ENCODE results near the gene GOLGA8A. TPM values are rescaled to one million over a fixed set of nuclear protein-coding genes. Genes with fewer than 3 reads are reported as not detected.
"Not testable (repeated sequence)": the region's sequence is repeated elsewhere in the genome, so short reads cannot be mapped to it uniquely, and the experiment has no call there.

GOLGA8A gene
- total RNA-seq, 6 experiments from 2014 or later = 8.8 to 24.3 (median 16.3) TPM

- no peaks in the 10 kb centered on the region for H3K36me3 ChIP-seq
- peak in 1 of 4 donors; percentile 8 for ATAC-seq
- H3K27me3 ChIP-seq = no peaks in the 10 kb centered on the region
- WGBS (ENCODE audit: insufficient coverage, low coverage, low lambda C conversion rate, missing lambda C conversion rate) = 87% methylated on average over 3 of the region's 11 CpGs
- TF ChIP-seq POLR2A (IDR thresholded peaks at IDR 0.05) = no peak
- TF ChIP-seq, protein P1, sequence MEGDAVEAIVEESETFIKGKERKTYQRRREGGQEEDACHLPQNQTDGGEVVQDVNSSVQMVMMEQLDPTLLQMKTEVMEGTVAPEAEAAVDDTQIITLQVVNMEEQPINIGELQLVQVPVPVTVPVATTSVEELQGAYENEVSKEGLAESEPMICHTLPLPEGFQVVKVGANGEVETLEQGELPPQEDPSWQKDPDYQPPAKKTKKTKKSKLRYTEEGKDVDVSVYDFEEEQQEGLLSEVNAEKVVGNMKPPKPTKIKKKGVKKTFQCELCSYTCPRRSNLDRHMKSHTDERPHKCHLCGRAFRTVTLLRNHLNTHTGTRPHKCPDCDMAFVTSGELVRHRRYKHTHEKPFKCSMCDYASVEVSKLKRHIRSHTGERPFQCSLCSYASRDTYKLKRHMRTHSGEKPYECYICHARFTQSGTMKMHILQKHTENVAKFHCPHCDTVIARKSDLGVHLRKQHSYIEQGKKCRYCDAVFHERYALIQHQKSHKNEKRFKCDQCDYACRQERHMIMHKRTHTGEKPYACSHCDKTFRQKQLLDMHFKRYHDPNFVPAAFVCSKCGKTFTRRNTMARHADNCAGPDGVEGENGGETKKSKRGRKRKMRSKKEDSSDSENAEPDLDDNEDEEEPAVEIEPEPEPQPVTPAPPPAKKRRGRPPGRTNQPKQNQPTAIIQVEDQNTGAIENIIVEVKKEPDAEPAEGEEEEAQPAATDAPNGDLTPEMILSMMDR (IDR thresholded peaks at IDR 0.05) = no peak
- H3K27ac ChIP-seq = no peak overlapping the region
- H3K4me3 ChIP-seq = no peak overlapping the region
- DNase-seq = no peak
- intact Hi-C loops (cut with DNase I) = no loop called here
- H3K9me3 ChIP-seq = no peaks in the 10 kb centered on the region
- H3K4me1 ChIP-seq = no peaks in the 10 kb centered on the region
These were observed 1.9 kb downstream of the GOLGA8A start for GRCh38 chr15:34435658-34436057.

DNA sequence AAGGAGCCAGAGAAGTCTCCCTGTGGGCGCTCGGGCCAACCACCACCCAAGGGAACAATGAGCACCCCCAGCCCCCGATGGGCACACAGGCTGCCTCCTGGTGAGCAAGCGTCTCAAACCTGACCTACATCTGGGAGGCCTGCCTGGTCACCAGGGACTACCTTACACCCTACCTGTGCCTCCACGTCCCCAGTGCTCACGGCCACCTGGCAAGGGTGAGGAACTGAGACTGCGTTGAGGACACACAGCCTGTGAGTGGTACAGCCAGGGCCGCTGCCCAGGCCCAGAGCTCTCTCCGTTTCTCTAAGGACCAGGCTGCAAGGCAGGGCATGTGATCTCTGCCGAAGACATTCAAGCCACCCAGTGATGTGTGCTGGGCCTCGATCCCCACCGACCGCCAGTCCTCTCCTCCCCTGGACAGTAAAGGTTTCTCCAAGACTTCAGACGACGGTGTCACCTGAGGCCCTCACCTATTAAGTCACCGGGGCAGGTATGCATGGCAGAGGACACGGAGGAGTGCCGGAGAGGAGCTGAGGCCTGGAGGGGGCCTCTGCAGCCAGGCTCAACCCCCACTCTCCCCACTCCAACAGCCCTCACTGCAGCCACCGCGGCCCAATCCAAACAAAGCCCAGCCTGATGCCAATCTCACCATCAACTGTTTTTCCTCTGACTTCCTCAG lies 2.8 kb downstream of the GOLGA8A start:
- no peak overlapping the region for H3K27ac ChIP-seq
- H3K4me1 ChIP-seq = no peaks in the 10 kb centered on the region
- H3K4me3 ChIP-seq = no peak overlapping the region
- whole genome bisulfite sequencing (ENCODE audit: insufficient coverage, low coverage, low lambda C conversion rate, missing lambda C conversion rate) = 90% methylated on average over 2 of the region's 20 CpGs
- DNase-seq (no peak), ATAC-seq (peak in 1 of 4 donors; percentile 11)
- no peaks in the 10 kb centered on the region for H3K36me3 ChIP-seq
- intact Hi-C loops (cut with DNase I) = no loop called here
- TF ChIP-seq, protein P1 (IDR thresholded peaks at IDR 0.05) = no peak
- no peak for TF ChIP-seq POLR2A (IDR thresholded peaks at IDR 0.05)
- H3K9me3 ChIP-seq = no peaks in the 10 kb centered on the region
- H3K27me3 ChIP-seq = no peaks in the 10 kb centered on the region

- DNase-seq; H3K9me3 ChIP-seq; H3K27ac ChIP-seq; H3K4me1 ChIP-seq; intact Hi-C loops (cut with DNase I); H3K36me3 ChIP-seq; H3K4me3 ChIP-seq; ATAC-seq; H3K27me3 ChIP-seq: not testable (repeated sequence)
- no CpG with 5 or more reads among the region's 11 CpGs for WGBS (ENCODE audit: insufficient coverage, low coverage, low lambda C conversion rate, missing lambda C conversion rate)
These were observed 3.5 kb downstream of the GOLGA8A start for GRCh38 chr15:34433956-34434626.

DNA sequence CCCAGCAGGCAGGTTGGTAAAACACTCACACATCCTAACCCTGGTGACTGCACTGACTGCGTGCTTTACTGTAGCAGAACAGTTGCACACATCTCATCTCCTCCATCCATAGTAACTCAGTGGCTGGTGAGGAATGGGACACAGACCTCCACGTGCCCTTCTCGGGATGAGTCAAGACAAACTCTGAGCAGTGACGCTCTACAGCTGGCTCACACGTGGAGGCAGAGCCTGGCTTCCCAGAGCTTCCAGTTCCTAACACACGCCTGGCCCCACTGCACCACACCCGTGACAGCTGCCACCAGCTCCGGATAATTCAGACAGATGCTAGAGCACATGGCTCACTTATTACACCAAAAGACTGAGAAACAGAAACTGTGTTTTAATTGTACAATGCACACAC lies 7.0 kb downstream of the GOLGA8A start:
- ATAC-seq; DNase-seq; H3K9me3 ChIP-seq; H3K4me1 ChIP-seq; H3K36me3 ChIP-seq; H3K4me3 ChIP-seq; H3K27me3 ChIP-seq; H3K27ac ChIP-seq; intact Hi-C loops (cut with DNase I): not testable (repeated sequence)
- WGBS (ENCODE audit: insufficient coverage, low coverage, low lambda C conversion rate, missing lambda C conversion rate) = no CpG with 5 or more reads among the region's 8 CpGs

DNA sequence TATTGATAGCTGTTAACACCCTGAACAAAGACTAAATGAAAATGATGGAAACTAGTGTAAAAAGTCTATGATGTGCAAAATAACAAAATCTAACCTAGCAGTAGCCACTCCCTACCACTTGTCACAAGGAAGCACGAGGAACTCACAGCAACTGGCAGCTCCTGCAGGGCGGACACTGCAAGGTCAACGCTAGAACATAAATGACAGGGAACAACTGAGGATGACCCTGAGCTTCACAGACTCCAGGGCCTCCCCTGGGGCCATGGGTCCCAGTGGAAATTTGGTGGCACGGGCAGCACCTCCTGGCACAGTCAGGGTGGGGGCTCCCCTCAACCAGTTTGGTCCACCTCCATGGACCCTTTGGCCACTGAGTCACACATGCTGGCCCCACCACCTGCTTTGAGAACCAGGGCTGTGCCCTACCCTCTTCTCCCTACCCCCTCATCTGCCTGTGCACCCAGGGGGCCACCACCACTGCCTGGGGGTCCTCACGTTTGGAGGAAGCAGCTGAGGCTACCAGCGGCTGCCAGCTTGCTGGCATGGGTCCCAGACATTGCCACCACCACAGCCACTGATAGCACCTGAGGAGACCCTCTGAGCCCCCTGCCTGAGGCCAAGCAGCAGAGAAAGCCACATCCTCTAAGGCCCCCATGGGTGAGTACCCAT lies 14.1 kb downstream of the GOLGA8A start:
- H3K4me1 ChIP-seq; H3K4me3 ChIP-seq; H3K27me3 ChIP-seq; H3K36me3 ChIP-seq; H3K27ac ChIP-seq; ATAC-seq; H3K9me3 ChIP-seq; intact Hi-C loops (cut with DNase I): not testable (repeated sequence)
- peak in 1 of 3 donors; percentile 22 for DNase-seq
- no CpG with 5 or more reads among the region's 6 CpGs for WGBS (ENCODE audit: insufficient coverage, low coverage, low lambda C conversion rate, missing lambda C conversion rate)

DNA sequence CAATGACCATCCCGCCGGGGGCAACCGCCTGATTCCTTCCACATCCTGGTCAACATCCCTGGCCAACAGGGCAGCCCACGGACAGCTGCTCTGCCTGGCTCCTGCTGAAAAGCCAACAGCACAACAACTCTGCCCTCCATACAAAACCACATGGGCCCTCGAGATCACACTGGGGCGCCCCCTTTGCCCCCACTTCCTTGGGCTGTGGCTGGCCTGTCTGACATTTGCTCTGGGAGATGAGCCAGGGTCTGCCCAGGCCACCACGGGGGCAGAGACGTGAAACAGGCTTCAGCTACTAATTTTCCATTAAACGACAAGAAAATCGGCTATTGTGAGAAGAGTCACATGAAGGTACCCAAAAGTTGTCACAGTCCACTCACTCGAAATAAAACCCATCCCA lies 16.7 kb downstream of the GOLGA8A start:
- intact Hi-C loops (cut with DNase I); H3K9me3 ChIP-seq; ATAC-seq; H3K36me3 ChIP-seq; H3K4me3 ChIP-seq; H3K27ac ChIP-seq; DNase-seq; H3K27me3 ChIP-seq; H3K4me1 ChIP-seq: not testable (repeated sequence)
- no CpG with 5 or more reads among the region's 11 CpGs for WGBS (ENCODE audit: insufficient coverage, low coverage, low lambda C conversion rate, missing lambda C conversion rate)

DNA sequence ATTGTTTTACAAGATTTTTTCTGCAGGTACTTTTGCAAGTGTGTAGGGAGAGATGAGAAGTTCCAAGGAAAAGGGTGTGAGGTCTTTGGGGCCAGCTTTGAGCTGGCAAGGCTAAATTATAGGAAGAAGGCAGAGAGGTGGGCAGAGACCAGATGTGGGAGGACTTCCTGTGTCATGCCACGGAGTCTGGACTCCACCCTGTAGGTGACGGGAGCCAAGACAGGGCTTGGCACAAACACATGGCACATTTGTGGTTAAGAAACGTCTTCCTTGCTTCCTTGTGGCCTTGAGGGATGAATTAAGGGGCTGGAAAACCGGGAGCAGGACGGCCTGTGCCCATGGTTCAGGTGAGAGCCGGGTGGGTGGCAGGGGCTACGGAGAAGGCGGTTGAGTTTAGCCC lies 19.2 kb downstream of the GOLGA8A start:
- H3K9me3 ChIP-seq; H3K36me3 ChIP-seq; H3K4me3 ChIP-seq; H3K4me1 ChIP-seq; H3K27me3 ChIP-seq; intact Hi-C loops (cut with DNase I); ATAC-seq; H3K27ac ChIP-seq: not testable (repeated sequence)
- DNase-seq = peak in 1 of 3 donors; percentile 22
- no CpG with 5 or more reads among the region's 8 CpGs for WGBS (ENCODE audit: insufficient coverage, low coverage, low lambda C conversion rate, missing lambda C conversion rate)

DNA sequence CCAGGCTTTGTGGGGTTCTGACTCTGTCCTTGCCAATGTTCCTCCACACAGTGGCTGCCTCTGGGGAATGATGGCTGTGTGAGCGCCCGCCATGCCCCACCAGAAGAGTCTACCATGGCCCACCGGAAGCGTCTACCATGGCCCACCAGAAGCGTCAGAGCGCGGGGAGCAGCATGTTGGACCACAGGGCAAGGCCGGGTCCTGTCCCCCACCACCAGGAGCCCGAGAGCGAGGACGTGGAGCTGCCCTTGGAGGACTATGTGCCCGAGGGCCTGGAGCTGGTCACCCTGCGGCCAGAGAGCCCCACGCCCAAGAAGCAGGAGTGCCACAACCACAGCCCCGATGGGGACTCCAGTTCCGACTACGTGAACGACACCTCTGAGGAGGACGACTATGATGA lies 28.1 kb downstream of the GOLGA8A start:
- intact Hi-C loops (cut with DNase I) = not testable (repeated sequence)

GRCh38 chr15:34408973-34409372 lies 28.6 kb downstream of the GOLGA8A start:
- ATAC-seq; H3K9me3 ChIP-seq; H3K4me3 ChIP-seq; intact Hi-C loops (cut with DNase I); DNase-seq; H3K4me1 ChIP-seq; H3K36me3 ChIP-seq; H3K27ac ChIP-seq; H3K27me3 ChIP-seq: not testable (repeated sequence)
- 75% methylated on average over 3 of the region's 10 CpGs for WGBS (ENCODE audit: insufficient coverage, low coverage, low lambda C conversion rate, missing lambda C conversion rate)

More for the DNA sequence above, 28.1 kb downstream of the GOLGA8A start:
- not testable (repeated sequence) for H3K27me3 ChIP-seq, ATAC-seq, H3K4me1 ChIP-seq, H3K4me3 ChIP-seq, H3K9me3 ChIP-seq, DNase-seq, H3K36me3 ChIP-seq, H3K27ac ChIP-seq
- no CpG with 5 or more reads among the region's 19 CpGs for WGBS (ENCODE audit: insufficient coverage, low coverage, low lambda C conversion rate, missing lambda C conversion rate)
